NCI-H69 (cell line): ENCODE results near the gene WDR81.
A peak's percentile ranks its signal among the peaks of the same experiment; 100 is the strongest.
"Not testable (repeated sequence)": the region's sequence is repeated elsewhere in the genome, so short reads cannot be mapped to it uniquely, and the experiment has no call there.

Experiments used
- DNase-seq: peaks from one replicate; lab custom pipeline; 2025; lab: John Stamatoyannopoulos, UW

The WDR81 gene

GRCh38 chr17:1754430-1755112 is 30.1 kb downstream of the WDR81 start:
- no peak for DNase-seq

DNA sequence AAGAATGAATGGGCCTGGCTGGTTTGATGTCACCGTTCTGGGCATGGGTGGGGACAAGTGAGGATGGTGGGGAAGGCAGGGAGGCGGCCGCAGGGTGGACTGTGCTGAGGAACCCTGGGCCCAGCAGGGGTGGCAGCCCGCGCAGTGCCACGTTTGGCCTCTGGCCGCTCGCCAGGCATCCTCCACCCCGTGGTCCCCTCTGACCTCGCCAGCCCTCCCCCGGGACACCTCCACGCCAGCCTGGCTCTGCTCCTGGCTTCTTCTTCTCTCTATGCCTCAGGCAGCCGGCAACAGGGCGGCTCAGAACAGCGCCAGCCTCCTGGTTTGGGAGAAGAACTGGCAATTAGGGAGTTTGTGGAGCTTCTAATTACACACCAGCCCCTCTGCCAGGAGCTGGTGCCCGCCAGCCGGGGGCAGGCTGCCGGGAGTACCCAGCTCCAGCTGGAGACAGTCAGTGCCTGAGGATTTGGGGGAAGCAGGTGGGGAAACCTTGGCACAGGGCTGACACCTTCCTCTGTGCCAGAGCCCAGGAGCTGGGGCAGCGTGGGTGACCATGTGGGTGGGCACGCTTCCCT is 30.8 kb downstream of the WDR81 start:
- DNase-seq = peak; percentile 87

DNA sequence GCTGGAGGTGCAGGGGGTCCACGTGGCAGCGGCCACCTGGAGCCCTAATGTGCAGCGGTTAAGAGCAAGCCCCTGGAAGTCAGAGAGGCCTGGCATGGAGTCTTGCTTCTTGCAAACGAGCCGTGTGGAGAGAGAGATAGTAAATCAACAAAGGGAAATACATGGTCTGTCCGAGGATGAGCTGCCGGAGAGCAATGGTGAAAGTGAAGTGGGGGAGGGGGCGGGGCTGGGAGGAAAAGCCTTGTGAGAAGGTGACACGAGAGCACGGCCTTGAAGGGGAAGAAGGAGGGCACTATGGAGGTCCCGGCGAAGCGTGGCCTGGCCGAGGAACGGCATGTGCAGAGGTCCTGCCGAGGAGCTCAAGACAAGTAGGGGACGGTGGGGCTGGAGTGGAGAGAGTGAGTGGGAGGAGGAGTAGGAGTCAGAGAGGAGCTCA is 31.3 kb downstream of the WDR81 start:
- DNase-seq = peak; percentile 54

GRCh38 chr17:1758807-1759206 is 34.3 kb downstream of the WDR81 start:
- no peak for DNase-seq

- no peak for DNase-seq
Measured at GRCh38 chr17:1759529-1759928, 35.0 kb downstream of the WDR81 start.

DNA sequence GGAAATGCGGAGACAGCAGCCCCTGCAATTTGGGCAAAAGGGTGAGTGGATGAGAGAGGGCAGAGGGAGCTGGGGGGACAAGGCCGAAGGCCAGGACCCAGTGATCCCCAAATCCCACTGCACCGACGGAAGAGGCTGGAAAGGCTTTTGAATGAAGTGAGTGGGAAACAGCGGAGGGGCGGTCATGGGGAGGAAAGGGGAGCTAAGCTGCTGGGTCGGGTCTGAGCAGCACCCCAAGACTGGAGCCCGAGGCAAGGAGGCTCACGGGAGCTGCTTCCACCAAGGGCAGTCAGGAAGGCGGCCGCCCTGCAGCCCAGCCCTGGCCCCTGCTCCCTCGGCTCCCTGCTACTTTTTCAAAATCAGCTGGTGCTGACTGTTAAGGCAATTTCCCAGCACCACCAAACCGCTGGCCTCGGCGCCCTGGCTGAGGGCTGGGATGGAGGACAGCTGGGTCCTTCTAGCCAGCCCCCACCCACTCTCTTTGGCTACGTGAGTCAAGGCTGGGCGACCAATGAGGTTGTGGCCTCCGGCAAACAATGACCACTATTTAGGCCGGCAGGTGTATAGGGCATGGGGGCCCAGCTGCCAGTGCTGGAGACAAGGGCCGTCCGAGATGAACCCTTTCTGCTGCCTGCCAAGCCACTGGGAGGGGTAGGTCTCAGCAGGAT is 37.9 kb downstream of the WDR81 start:
- DNase-seq = peak; percentile 56

- peak; percentile 48 for DNase-seq
Measured at GRCh38 chr17:1762901-1763898, 38.7 kb downstream of the WDR81 start.

DNA sequence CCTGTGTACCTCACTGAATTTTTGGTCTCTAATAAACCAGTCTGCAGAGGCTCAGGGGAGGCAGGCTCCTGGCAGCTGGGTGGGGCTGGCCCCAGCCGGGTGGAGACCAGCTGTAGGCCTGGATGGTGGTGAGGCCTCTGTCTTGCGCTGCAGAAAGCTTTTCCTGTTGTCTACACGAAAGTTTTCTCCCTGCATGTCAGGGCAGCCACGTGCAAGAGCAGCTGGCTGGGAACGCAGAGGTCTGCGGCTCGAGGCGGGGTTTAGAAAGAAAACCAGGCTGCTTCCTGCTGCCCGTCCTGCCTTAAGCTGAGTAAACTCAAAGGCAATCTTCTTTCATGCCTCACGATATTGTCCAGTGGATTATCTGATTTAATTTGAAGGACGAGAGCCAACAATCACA is 39.8 kb downstream of the WDR81 start:
- DNase-seq = peak; percentile 58

DNA sequence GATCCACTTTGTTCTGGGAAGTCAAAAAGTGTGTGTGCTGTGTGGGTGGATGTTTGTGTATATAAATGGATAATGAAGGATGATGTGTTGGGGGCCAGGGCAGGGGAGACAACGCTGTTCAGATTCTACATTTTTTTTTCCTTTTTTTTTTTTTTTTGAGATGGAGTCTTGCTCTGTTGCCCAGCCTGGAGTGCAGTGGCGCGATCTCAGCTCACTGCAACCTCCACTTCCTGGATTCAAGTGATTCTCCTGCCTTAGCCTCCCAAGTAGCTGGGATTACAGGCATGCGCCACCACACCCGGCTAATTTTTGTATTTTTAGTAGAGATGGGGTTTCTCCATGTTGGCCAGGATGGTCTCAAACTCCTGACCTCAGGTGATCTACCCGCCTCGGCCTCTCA is 40.2 kb downstream of the WDR81 start:
- DNase-seq = not testable (repeated sequence)

DNA sequence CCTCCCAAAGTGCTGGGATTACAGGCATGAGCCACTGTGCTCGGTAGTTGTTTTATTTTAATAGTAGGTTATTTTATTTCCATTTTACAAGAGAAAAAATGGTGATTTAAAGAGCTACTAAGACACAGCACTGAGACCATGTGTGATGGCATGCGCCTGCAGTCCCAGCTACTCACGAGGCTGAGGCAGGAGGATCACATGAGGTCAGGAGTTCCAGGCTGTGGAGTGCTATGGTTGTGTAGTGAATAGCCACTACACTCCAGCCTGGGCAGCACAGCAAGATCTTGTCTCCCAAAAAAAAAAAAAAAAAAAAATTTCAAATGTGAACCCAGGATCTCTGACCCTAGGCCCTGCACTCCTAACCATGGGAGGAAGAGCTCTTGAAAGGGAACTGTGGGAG is 41.1 kb downstream of the WDR81 start:
- DNase-seq = no peak

DNA sequence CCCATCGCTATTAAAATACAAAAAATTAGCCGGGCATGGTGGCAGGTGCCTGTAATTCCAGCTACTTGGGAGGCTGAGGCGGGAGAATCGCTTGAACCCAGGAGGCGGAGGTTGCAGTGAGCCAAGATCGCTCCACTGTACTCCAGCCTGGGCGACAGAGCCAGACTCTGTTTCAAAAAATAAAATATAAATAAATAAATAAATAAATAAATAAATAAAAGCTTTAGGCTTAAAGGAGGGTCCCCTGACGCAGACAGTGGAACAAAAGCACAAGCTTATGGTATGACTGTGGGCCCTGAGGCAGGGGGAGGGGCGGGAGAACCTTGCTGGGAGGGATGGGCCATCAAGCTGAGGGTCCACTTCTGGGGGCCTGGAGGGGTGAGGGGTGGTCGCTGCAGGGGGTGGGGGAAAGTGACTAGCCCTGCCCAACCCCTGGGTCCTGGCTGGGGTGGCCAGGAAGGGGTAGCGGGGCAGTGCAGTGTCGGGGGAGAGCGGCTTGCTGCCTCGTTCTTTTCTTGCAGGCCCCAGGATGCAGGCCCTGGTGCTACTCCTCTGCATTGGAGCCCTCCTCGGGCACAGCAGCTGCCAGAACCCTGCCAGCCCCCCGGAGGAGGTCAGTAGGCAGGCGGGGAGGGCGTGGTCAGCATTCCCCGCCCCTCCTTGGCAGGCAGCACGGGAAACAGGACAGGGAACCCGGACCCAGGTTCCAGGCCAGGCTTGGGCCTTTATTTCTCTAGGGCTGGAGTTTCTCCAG is 42.1 kb downstream of the WDR81 start:
- no peak for DNase-seq

DNA sequence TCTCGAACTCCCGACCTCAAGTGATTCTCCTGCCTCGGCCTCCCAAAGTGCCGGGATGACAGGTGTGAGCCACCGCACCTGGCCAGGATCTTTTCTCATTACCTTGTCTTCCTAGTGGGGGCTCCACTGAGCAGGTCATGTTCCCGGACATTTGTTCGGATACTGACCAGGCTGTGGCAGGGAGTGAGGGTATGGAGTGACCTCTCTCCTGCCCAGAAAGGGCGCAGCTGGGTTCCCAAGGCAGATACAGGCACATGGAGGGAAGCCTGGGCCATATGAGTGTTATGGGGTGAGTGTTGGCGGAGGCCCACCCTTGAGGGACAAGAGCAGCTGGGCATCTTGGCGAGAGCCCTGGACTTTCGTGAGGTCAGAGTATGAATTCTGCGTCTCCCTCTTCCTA is 42.9 kb downstream of the WDR81 start:
- peak; percentile 4 for DNase-seq

GRCh38 chr17:1769822-1770477 is 45.4 kb downstream of the WDR81 start:
- DNase-seq = peak; percentile 78

DNA sequence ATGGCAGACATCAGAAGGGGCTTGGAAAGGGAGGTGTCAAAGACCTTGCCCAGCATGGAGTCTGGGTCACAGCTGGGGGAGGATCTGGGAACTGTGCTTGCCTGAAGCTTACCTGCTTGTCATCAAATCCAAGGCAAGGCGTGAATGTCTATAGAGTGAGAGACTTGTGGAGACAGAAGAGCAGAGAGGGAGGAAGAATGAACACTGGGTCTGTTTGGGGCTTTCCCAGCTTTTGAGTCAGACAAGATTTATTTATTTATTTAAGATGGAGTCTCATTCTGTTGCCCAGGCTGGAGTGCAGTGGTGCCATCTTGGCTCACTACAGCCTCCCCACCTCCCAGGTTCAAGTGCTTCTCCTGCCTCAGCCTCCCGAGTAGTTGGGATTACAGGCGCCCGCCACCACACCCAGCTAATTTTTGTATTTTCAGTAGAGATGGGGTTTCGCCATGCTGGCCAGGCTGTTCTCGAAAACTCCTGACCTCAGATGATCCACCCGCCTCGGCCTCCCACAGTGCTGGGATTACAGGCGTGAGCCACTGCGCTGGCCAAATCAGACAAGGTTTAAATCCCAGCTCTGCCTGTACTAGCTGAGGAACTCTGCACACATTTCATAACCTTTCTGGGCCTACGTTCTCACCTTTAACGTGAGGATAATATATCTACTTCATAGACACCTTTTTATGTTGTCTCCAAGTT is 48.6 kb downstream of the WDR81 start:
- DNase-seq = peak; percentile 4

DNA sequence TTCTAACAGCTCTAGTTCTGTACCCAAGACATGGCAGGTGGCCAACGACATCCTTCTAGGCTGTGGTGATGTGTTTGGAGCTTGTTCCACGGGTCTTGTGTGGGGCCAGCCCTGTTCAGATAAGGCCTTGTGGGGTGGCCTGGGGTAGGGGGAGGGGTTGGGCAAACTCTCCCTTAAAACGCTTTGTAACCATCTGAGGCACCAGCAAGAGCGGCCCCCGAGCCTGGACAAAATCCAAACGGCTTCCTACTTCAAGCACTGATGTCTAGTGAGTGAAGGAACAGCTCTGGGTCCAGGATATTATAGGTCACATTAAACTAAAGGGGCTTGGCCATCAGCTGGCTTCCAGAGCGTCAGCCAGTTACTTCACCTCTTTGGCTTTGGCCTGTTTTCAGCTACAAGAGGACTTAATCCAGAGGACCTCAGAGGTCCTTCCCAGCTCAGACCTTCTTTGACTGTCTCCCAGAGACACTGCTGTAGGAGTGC is 49.2 kb downstream of the WDR81 start:
- no peak for DNase-seq

DNA sequence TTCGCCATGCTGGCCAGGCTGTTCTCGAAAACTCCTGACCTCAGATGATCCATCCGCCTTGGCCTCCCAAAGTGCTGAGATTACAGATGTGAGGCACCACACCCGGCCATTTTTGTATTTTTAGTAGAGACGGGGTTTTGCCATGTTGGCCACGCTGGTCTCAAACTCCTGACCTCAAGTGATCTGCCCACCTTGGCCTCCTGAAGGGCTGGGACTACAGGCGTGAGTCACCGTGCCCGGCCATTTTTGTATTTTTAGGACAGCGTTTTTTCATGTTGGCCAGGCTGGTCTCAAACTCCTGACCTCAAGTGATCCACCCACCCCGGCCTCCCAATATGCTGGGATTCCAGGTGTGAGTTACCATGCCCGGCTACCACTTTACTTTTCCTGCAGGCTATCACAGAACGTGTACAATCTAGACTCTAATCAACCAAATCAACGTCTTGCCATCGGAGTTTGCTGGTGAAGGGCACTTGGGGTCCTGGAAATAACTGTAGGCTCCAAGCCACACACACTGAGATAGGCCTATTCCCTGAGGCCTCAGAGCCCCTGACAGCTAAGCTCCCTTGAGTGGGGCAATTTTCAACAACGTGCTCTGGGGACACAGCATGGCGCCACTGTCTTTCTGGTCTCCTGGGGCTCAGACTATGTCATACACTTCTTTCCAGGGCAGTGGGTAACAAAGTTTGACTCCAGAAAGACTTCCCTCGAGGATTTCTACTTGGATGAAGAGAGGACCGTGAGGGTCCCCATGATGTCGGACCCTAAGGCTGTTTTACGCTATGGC is 50.1 kb downstream of the WDR81 start:
- DNase-seq = no peak

GRCh38 chr17:1776328-1776727 is 51.8 kb downstream of the WDR81 start:
- DNase-seq = no peak

DNA sequence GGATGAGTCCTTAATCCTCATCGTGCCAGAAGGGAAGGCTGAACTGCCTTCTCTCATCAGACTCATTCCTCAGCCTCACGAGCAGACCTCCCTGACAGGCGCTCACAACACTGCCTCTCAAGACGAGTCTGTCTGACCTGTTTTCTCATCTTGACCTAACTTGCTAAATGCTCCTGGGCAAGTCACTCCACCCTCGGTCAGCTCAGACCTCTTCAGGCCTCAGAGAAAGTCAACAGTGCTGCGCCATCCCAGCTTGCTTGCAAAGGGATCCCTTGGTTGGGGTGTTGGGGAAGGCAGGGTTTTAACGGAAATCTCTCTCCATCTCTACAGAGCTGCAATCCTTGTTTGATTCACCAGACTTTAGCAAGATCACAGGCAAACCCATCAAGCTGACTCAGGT is 52.4 kb downstream of the WDR81 start:
- DNase-seq = no peak

- DNase-seq = no peak
Measured at GRCh38 chr17:1779571-1780131, 55.1 kb downstream of the WDR81 start.
